Tracheal epithelial cell (primary cell): ENCODE results near the gene TYMS. TPM values are rescaled to one million over a fixed set of nuclear protein-coding genes. Genes with fewer than 3 reads are reported as not detected.

Experiments
- total RNA-seq: library from RNA; depleted of rRNA; stranded (reverse); fragments of >200 nt; gene quantifications from 2 replicates; pipeline ENCODE4 v1.2.1, GENCODE V29; 2014

TYMS gene
- total RNA-seq = 6.7 and 10.0 TPM in 2 replicates

DNA sequence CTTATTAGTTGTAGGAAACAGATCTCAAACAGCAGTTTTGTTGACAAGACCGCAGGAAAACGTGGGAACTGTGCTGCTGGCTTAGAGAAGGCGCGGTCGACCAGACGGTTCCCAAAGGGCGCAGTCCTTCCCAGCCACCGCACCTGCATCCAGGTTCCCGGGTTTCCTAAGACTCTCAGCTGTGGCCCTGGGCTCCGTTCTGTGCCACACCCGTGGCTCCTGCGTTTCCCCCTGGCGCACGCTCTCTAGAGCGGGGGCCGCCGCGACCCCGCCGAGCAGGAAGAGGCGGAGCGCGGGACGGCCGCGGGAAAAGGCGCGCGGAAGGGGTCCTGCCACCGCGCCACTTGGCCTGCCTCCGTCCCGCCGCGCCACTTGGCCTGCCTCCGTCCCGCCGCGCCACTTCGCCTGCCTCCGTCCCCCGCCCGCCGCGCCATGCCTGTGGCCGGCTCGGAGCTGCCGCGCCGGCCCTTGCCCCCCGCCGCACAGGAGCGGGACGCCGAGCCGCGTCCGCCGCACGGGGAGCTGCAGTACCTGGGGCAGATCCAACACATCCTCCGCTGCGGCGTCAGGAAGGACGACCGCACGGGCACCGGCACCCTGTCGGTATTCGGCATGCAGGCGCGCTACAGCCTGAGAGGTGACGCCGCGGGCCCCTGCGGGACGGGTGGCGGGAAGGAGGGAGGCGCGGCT, at the start of gene TYMS:
TSS of gene TYMS (plus strand) at position 343 of the 690 bp plus-strand sequence. CDS start at position 433, 90 bp downstream.

DNA sequence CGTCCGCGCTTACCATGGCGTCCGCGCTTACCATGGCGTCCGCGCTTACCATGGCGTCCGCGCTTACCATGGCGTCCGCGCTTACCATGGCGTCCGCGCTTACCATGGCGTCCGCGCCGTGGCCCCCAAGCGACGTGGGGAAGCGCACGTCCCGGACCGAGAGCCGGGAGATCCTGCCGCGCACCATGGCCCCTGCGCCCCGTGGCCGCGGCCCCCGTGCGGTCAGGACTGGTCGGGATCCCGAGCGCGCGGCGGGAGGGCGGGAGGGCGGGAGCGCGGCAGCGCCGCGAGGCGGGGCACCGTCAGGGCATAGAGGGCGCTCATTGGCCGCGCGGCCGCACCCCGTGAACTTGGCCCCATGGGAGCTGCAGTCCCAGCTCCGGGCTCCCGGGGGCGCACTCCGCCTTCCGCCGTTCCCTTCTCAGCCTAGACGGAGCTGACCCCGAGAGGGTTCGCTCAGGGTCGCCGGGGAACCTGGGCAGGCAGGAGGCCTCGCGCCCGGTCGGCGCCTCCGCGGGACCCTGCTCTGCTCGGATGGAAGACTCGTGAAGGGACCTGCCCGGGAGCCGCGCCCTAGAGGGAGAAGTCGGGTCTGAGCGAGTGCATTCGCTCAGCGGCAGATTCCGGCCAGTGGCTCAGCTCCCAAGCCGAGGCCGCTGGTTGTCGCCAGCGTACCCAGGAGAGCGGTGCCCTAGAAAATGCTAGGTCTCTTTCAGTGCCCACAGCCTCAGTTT, 55.1 kb downstream of the TYMS start, which contains the start of gene ENOSF1:
TSS of gene ENOSF1 (minus strand) at position 230 of the 734 bp plus-strand sequence. CDS start at position 187, 43 bp downstream.

Other genes with a start within 250 kb of the TYMS start
- gene COLEC12, start 157.0 kb upstream of the TYMS start, total RNA-seq = under 0.01 and 0.24 TPM in 2 replicates
- gene CETN1, start 77.3 kb upstream of the TYMS start, total RNA-seq = not detected in 2 replicates
- not detected in 2 replicates for gene CLUL1, start 60.7 kb upstream of the TYMS start, total RNA-seq
- 16.6 and 25.1 TPM in 2 replicates for gene ENOSF1, start 55.0 kb downstream of the TYMS start, total RNA-seq
- 274 and 298 TPM in 2 replicates for gene YES1, start 154.6 kb downstream of the TYMS start, total RNA-seq
- not detected in 2 replicates for gene ADCYAP1, start 247.2 kb downstream of the TYMS start, total RNA-seq